Renal cortex interstitium (tissue), 11 donors: ENCODE measurements around the gene KIAA1671. TPM values are rescaled to one million over a fixed set of nuclear protein-coding genes. Genes with fewer than 3 reads are reported as not detected.

Experiments used
- DNase-seq, 11 donors: peaks; one replicate each; pipeline ENCODE4 v3.0.0-alpha.2; 2013; ENCODE audit warnings: low read depth in 9 of 11, low spot score in 4 of 11; ENCODE audit errors: extremely low read depth in 1 of 11
- polyA plus RNA-seq, 3 donors: library from polyadenylated mRNA; unstranded; fragments of 120-200 nt; gene quantifications; one replicate each; pipeline ENCODE4 v1.2.1, GENCODE V29; 2013; ENCODE audit not compliant: insufficient read length in 3 of 3

KIAA1671 gene
- polyA plus RNA-seq, 3 donors, result 24.5 to 26.0 (median 25.9) TPM

DNA sequence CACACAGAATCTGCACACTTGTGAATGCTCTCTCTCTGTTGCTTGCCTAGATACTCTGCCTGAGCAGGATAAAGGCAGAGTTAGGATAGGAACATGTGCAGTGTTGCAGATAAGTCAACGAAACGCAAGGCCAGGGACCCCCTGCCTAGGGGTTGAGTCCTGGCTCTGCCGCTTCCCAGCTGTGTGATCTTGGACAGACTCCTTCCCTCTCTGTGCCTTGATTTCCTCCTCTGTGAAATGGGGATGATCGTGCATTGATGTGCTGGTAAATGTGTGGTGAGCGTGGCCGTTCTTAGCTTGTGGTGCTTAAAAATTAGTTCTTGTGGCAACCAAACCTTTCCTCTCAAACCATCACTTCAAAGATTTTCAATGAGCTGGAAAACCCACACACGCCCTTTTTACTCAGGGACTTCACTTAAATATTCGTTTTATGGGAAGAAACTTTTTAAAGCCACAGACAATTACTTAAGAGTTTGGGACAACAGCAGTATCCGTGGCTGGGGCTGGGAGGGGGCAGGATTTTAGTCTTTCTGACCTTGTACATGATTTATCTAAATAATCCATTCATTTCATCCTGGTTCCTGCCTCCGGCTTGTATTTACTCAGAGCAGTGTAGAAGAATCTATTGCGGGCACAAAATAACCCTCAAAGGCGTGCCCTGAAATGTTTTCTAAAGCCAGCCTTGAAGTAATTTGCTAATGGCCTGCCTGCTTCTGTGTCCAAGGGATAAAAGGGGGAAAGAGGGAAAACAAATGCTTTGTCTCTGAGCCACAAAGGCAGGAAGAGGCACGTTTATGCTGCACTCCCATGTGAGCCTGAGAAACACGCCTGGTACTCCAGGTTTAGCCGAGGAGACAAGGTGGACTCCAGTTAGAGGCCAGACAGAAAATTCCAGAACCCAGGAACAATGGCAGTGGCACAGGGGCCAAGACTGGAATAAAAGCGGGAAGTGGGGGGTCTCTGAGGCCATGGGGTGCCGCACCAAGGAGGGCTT is 162.2 kb downstream of the KIAA1671 start:
- no peak for DNase-seq

- no peak for DNase-seq
These were observed 167.1 kb downstream of the KIAA1671 start for GRCh38 chr22:25119609-25120008.

DNA sequence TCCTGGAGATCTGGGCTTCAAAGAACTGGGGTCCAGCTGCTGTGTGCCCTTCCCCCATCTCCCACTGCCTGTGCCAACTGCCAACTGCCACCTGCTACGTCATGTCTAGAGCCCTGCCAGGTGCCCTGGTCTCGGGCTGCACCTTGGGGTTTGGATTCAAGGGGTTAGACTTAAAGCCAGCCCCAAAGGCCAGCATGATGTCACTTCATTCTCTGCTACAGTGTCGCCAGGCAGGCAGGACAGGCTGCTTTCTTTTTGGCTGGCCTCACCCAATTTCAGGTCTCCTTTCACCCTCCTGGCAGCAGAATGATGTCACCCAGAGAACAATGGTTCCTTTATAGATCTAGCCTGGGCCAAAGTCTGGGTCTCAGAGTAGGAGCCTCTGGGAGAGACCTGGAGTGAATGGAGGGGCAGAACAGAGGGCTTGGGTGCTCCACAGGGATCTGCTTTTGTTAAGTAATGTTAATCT is 167.6 kb downstream of the KIAA1671 start:
- DNase-seq, result no peak

DNA sequence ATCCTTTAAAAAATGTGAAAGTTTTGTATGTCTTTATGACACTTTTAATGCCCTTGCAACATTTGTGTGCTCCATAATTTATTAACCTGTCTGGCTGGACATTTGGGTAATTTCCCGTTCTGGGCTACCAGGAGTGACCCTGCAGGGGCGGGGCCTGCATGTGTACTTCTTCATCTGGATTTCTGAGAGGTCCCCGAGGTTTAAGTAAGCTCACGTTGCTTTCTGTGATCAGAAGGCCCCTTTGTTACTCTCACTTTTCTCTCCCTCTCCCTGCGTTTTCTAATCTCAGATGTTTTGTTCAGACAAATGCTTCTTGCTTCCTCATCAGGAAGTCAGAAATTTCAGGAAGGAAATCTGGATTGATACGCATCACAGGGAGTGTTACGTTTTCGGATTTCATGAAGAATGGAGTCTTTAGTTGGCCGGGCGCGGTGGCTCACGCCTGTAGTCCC is 168.3 kb downstream of the KIAA1671 start:
- peak in 2 of 11 donors; percentile 29 to 69 for DNase-seq

GRCh38 chr22:25122136-25122764 is 169.7 kb downstream of the KIAA1671 start:
- DNase-seq, result no peak

- no peak for DNase-seq
These were observed 171.2 kb downstream of the KIAA1671 start for GRCh38 chr22:25123677-25124076.

DNA sequence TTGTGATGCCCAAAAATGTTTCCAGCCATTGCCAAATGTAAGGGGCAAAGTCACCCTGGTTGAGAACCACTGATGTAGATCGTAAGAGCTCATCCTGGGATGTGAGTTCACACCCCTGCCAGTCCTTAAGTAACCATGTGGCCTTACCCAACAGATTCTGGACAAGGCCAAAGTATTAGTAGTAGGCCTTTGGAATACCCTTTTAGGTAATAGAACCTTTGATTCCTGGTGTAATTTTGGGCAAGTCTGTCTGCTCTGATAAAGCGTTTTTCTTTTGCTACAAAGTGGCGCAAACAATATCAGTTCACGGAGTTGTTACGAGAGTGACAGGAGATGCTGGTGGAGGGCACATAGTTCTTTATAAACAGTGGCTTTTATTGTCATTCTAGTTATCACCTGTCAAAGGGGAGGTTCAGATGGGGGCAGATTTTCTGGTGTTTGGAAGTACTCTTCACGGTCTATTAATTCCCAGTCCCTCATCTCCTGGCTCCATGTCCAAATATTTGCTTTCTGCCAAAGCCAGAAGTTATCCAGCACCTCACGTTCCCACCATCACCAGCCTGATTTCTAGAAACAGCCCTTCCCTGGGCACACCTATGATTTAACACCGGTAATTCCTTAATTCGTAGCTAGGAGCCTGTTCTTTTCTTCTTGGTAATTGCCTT is 173.3 kb downstream of the KIAA1671 start:
- no peak for DNase-seq

DNA sequence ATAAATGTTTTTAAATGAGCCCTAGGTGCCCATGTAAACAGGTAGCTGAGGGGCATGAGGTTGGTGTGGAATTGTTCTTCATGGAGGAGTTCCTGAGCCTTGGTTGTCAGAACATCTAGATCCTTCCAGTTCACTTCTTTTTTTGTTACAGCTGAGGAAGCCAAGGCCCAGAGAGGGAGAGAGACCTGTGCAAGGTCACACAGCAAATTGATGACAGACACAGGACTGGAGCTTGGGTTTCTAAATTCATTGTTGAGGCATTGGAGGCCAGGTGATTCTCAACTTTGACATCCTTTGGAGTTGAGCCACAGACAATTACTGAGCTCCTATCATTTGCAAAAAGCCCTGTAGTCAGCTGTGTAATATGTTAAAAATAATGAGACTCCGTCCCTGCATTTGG is 174.0 kb downstream of the KIAA1671 start:
- DNase-seq, result no peak

- DNase-seq, result no peak
These were observed 174.8 kb downstream of the KIAA1671 start for GRCh38 chr22:25127318-25127717.

DNA sequence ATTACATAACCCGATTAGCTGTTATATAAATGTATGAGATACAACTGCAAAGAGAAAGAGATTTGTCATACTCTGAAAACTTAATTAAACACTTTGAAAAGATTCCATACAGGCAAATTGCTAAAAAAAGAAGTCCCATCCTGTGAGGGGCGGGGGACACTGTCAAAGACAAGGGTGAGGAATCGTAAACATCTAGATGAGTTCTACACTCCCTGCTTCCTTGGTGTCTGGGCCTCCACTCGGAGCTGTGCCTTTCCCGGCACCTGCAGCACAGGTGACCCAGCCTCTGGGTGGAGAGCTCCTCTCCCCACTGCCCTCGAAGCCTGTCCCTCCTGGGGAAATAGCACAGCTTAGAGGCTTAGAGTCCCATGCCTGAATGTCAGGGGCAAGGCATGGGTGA is 177.9 kb downstream of the KIAA1671 start:
- no peak for DNase-seq

DNA sequence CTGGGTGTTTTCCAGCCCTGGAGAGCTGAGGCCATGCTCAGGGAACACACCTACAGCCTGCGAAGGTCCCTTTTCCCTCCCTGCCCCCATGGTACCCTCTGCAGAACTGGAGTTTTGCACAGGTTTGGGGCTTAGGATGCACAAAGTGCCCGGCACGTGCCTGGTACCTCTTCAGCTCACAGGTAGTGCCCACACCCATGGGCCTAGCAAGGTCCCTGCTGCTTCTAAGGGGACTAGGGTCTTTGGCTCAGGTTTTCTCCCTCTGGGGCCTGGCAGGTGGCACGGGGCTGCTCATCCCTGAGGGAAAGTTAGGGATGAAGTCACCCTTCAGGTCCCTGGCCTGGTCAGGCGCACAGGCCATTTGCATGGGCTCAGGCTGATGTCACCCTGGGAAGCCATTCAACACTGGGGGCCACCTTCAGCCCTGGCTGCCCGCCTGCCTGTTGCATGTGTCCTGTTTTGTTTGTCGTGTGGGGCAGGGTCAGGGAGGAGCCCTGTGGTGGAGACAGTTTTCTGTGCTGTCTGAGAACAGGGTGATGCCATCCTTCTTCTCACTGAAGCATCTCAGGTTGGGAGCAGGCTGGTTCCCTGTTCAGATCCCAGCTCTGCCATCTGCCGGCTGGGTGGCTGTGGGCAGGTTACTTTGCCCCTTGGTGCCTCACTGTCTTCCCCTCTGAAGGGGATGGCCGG is 178.8 kb downstream of the KIAA1671 start:
- DNase-seq, result no peak

- DNase-seq, result no peak
These were observed 181.5 kb downstream of the KIAA1671 start for GRCh38 chr22:25134028-25134427.

DNA sequence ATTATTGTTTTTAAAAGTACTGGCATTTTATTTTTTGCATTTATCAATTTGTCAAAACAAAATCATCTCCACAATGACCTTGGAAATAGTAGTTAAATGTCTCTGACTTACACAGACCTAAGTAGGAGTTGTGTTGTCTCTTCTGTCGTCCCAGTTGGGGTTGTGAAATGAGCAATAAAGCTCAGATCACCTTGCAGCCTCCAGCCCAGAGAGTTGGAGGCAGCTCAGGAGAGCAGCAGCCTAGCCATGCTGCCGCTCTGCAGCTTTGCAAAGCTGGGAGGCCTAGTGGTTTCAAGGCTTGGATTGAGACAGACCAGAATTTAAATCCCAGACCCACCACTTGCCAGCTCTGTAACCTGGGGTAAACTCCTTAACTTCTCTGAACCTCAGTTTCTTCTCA is 181.9 kb downstream of the KIAA1671 start:
- DNase-seq, result no peak

DNA sequence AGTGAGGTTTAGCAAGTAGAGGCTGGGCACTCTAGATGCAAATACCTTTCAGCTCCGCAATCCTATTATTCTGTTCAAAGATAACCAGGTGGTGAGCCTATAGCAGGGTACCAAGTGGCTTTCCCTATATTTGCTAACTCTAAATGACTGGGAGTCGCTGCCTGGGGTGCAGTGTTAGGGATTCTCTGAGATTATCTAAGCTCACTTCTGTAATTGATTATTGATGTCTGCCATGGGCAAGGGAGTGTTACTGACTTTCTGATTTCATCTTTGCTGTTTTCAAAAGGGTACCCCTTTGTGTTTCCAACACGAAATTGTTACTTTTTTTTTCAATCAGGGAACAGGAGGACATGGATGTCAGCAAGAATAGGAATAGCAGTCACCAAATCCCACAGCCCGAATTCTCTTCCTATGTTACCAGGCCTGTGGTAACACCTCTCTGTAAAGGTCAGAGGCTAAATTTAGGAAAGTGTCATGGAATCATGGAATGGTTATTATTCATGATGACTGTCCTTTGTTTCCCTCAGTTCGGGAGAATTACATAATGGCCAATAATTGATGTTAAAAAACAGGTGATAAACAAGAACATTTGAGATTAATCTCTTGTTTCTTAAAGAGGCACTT is 184.5 kb downstream of the KIAA1671 start:
- DNase-seq, result no peak

DNA sequence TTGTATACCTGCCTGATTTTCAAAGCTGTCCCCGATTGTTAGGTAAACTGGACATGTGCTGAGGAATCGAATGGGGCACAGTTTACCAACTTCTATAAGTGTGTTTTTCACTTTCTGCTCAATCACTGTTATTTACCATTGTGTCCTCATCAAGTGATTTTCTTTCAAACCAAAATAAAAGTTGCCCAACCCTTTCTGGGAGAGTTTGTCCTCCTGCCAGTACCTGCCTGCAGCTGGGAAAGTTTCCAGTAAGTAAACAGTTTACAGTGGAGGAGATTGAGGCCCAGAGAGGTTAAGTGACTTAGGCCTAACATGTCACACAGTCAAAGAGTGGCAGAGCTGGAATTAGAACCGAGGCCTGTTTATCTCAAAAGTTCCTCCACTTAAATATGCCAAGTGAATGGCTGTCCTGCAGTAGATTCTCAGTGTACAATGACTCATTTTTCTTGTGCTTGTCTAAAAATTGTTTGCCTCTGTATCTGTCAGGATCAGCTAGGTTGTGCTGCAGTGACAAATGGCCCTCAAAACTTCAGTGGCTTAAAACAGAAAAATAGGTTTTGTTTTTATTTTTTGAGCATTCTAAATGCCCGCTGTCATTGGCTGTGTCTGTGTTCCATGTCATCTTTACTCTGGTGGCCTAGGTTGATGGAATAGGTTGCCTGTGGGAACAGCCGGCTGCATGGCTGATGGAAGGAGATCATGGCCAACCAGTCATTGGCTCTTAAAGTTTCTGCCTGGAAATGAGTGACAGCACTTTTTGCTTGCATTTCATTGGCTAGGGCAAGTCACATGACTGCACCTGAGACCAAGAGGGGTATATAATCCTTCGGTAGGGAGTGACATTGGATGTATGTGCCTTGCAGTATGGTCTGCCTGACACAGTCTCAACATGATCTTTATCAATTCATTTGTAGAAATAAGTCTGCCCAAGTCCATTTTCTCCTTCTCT is 185.3 kb downstream of the KIAA1671 start:
- DNase-seq, result no peak

GRCh38 chr22:25139062-25139461 is 186.5 kb downstream of the KIAA1671 start:
- peak in 2 of 11 donors; percentile 17 to 31 for DNase-seq

DNA sequence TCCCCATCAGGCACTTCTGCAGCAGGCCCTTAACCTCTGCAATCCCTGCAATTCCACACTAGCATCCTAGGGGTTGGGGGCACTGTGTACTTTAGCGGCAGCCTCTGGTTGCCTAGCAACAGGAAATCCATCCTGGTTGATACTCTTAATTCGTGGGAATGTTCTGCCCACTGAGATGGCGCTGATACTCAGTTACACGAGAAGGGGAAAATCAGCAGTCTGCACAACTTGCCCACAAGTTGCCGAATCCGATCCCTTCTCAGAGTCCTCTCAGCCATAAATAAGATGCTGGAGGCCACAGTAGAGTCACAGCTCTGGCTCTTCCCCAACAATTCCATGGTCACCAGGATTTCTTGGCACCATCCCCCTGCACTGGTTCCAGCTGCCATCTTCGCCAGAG is 189.6 kb downstream of the KIAA1671 start:
- no peak for DNase-seq
